Measurements from ENCODE around the gene NMNAT3.

The NMNAT3 gene

GRCh38 chr3:139518306-139518705 is 159.5 kb downstream of the NMNAT3 start:
- H3K9ac ChIP-seq (ENCODE audit: low read length) = no peak overlapping the region
- no peak overlapping the region for H2AFZ ChIP-seq (ENCODE audit: low read depth, low read length, severe bottlenecking)
- H3K36me3 ChIP-seq (ENCODE audit: low read length) = no peaks in the 10 kb centered on the region
- H3K9me2 ChIP-seq (replicated peaks; ENCODE audit: insufficient read depth, low read length) = no peaks in the 10 kb centered on the region
- H3K4me3 ChIP-seq (ENCODE audit: insufficient read depth, low read length, poor library complexity, severe bottlenecking) = no peak overlapping the region
- H3K4me2 ChIP-seq (ENCODE audit: low read depth, low read length, poor library complexity, severe bottlenecking) = no peak overlapping the region
- no peak overlapping the region for H3K27ac ChIP-seq (ENCODE audit: low read depth, low read length)
- H3F3A ChIP-seq (ENCODE audit: insufficient read depth) = no peaks in the 10 kb centered on the region
- no peaks in the 10 kb centered on the region for H4K20me1 ChIP-seq (ENCODE audit: low read depth, low read length)
- no peaks in the 10 kb centered on the region for H3K79me2 ChIP-seq (ENCODE audit: insufficient read depth, low read length)
- TF ChIP-seq EZH2phosphoT487 (conservative IDR thresholded peaks at IDR 0.05; ENCODE audit: low read length) (no peak), CTCF (IDR thresholded peaks at IDR 0.05; ENCODE audit: insufficient read depth, low read length, poor library complexity, severe bottlenecking) (no peak)
- no peaks in the 10 kb centered on the region for H3K27me3 ChIP-seq (ENCODE audit: low read length)
- no peaks in the 10 kb centered on the region for H3K9me3 ChIP-seq (ENCODE audit: insufficient read depth, low read length)

- Histone ChIP-seq H3K9me2 (replicated peaks; ENCODE audit: insufficient read depth, low read length) (no peaks in the 10 kb centered on the region), H3K27me3 (ENCODE audit: low read length) (no peaks in the 10 kb centered on the region), H3K4me2 (ENCODE audit: low read depth, low read length, poor library complexity, severe bottlenecking) (no peak overlapping the region), H3F3A (ENCODE audit: insufficient read depth) (no peaks in the 10 kb centered on the region), H3K27ac (ENCODE audit: low read depth, low read length) (no peak overlapping the region), H3K79me2 (ENCODE audit: insufficient read depth, low read length) (no peaks in the 10 kb centered on the region), H3K4me3 (ENCODE audit: insufficient read depth, low read length, poor library complexity, severe bottlenecking) (no peak overlapping the region), H3K36me3 (ENCODE audit: low read length) (no peaks in the 10 kb centered on the region), H2AFZ (ENCODE audit: low read depth, low read length, severe bottlenecking) (no peak overlapping the region), H4K20me1 (ENCODE audit: low read depth, low read length) (no peaks in the 10 kb centered on the region), H3K9me3 (ENCODE audit: insufficient read depth, low read length) (no peaks in the 10 kb centered on the region), H3K9ac (ENCODE audit: low read length) (no peak overlapping the region)
- TF ChIP-seq EZH2phosphoT487 (conservative IDR thresholded peaks at IDR 0.05; ENCODE audit: low read length) (no peak), CTCF (IDR thresholded peaks at IDR 0.05; ENCODE audit: insufficient read depth, low read length, poor library complexity, severe bottlenecking) (no peak)
These were observed 160.3 kb downstream of the NMNAT3 start for GRCh38 chr3:139517321-139518065.

- no peaks in the 10 kb centered on the region for H3K36me3 ChIP-seq (ENCODE audit: low read length)
- H3K4me2 ChIP-seq (ENCODE audit: low read depth, low read length, poor library complexity, severe bottlenecking) = no peak overlapping the region
- no peaks in the 10 kb centered on the region for H3K27me3 ChIP-seq (ENCODE audit: low read length)
- H2AFZ ChIP-seq (ENCODE audit: low read depth, low read length, severe bottlenecking) = no peak overlapping the region
- no peaks in the 10 kb centered on the region for H3K9me3 ChIP-seq (ENCODE audit: insufficient read depth, low read length)
- H4K20me1 ChIP-seq (ENCODE audit: low read depth, low read length) = no peaks in the 10 kb centered on the region
- no peak overlapping the region for H3K4me3 ChIP-seq (ENCODE audit: insufficient read depth, low read length, poor library complexity, severe bottlenecking)
- H3K9ac ChIP-seq (ENCODE audit: low read length) = no peak overlapping the region
- H3K9me2 ChIP-seq (replicated peaks; ENCODE audit: insufficient read depth, low read length) = no peaks in the 10 kb centered on the region
- H3K79me2 ChIP-seq (ENCODE audit: insufficient read depth, low read length) = no peaks in the 10 kb centered on the region
- TF ChIP-seq EZH2phosphoT487 (conservative IDR thresholded peaks at IDR 0.05; ENCODE audit: low read length) = no peak
- H3K27ac ChIP-seq (ENCODE audit: low read depth, low read length) = no peak overlapping the region
- no peaks in the 10 kb centered on the region for H3F3A ChIP-seq (ENCODE audit: insufficient read depth)
These were observed 163.0 kb downstream of the NMNAT3 start for GRCh38 chr3:139514741-139515140.

Data from SU-DHL-6 (cell line).